Heart left ventricle (tissue), 16 donors: Measurements from ENCODE around the gene COMMD7. TPM values are rescaled to one million over a fixed set of nuclear protein-coding genes. Genes with fewer than 3 reads are reported as not detected.
A peak's percentile ranks its signal among the peaks of the same experiment; 100 is the strongest.

Experiments used
- ATAC-seq, 4 donors: fragments of 200-7000 bp; cut with Tn5 transposase; one replicate each; pipeline ENCODE4 v1.9.1; 2020 to 2022; ENCODE audit warnings: moderate library complexity in 4 of 4, mild to moderate bottlenecking in 3 of 4, moderate number of reproducible peaks in 1 of 4
- DNase-seq, 5 donors: peaks; one replicate each; pipeline ENCODE4 v3.0.0-alpha.2; 2020
- H3K27ac ChIP-seq, 12 donors: fragments of 200-600 bp; sonication (generic) in 4 of 12; one replicate each; pipeline versions ENCODE4 v1.5.0 to v1.8.0; 2016 to 2022; ENCODE audit warnings: mild to moderate bottlenecking in 2 of 12
- H3K27me3 ChIP-seq, 9 donors: fragments of 200-600 bp; sonication (generic) in 2 of 9; one replicate each; pipeline versions ENCODE4 v1.5.1 to v1.8.0; 2016 to 2022; ENCODE audit warnings: mild to moderate bottlenecking in 3 of 9
- H3K36me3 ChIP-seq, 9 donors: fragments of 200-600 bp; sonication (generic) in 2 of 9; one replicate each; pipeline versions ENCODE4 v1.5.0 to v1.8.0; 2018 to 2022; ENCODE audit warnings: mild to moderate bottlenecking in 2 of 9
- H3K4me1 ChIP-seq, 12 donors: fragments of 200-600 bp; sonication (generic) in 4 of 12; one replicate each; pipeline versions ENCODE4 v1.5.0 to v1.8.0; 2016 to 2022; ENCODE audit warnings: mild to moderate bottlenecking in 3 of 12
- H3K4me3 ChIP-seq, 12 donors: fragments of 200-600 bp; sonication (generic) in 4 of 12; one replicate each; pipeline versions ENCODE4 v1.5.0 to v1.8.0; 2017 to 2022; ENCODE audit warnings: mild to moderate bottlenecking in 9 of 12, moderate library complexity in 4 of 12
- H3K9me3 ChIP-seq, 12 donors: fragments of 200-600 bp; sonication (generic) in 4 of 12; one replicate each; pipeline versions ENCODE4 v1.5.0 to v1.8.0; 2016 to 2022; ENCODE audit warnings: mild to moderate bottlenecking in 1 of 12
- CTCF ChIP-seq, 12 donors: fragments of 200-600 bp; sonication (generic) in 4 of 12; IDR thresholded peaks; one replicate each; pipeline versions ENCODE4 v1.5.0 to v1.8.0; 2018 to 2022; ENCODE audit warnings: antibody characterized with exemption in 12 of 12, mild to moderate bottlenecking in 5 of 12
- POLR2A ChIP-seq, 2 donors: fragments of 450-650 bp; IDR thresholded peaks; one replicate each; pipeline ENCODE4 v1.6.1; 2017; ENCODE audit warnings: antibody characterized with exemption in 2 of 2, mild to moderate bottlenecking in 2 of 2, moderate library complexity in 2 of 2
- WGBS, 4 donors: extraction: QIAGEN DNeasy Blood & Tissue Kit in 2 of 4; methylation state at CpG; one replicate each; pipeline versions ENCODE4 v1.1.5 to v1.1.7; 2013 to 2018; 5-methylcytosine and 5-hydroxymethylcytosine counted together
- intact Hi-C, 10 donors: fragments of 100-400 bp; cut with DNase I; formaldehyde crosslinking; loops; one replicate each; pipeline versions ENCODE4 v1.11.1 to v1.14.2; 2022
- polyA plus RNA-seq, 2 donors: library from polyadenylated mRNA; stranded (reverse); fragments of 200-250 nt; gene quantifications; one replicate each; pipeline ENCODE4 v1.2.3, GENCODE V29; 2013
- total RNA-seq, 9 donors: library from RNA; depleted of rRNA in 2 of 9; stranded (reverse); fragments of >200 nt in 2 of 9; fragmentation: NEBNext Ultra II Directional in 3 of 9; extraction: Animal tissue kit (Norgen Biotek cat#: 25700) in 3 of 9; gene quantifications; one replicate each; pipeline versions ENCODE4 v1.1.0 to v1.2.4, GENCODE V29; 2016 to 2023
- donor health status: ischemic (EF 13 %, LVEDD 7.1; RV severe dilation, severe dysfunction).
- donor health status: healthy with polysubstance abuse.
- donor health status: DM: no; HTN: yes; CAD: no.
- donor health status: DM: no; HTN: no; CAD: no.
- donor health status: ischemic (EF 25% LVEDD 6.9; RV normal size, moderate dysfunction).
- donor health status: ischemic (EF 25% LVEDD 5.7; RV mildly dilated, moderate dysfunction).
- donor health status: healthy.
- donor health status: DM: yes; HTN: yes; CAD: no.
- donor health status: ischemic (EF 35%, LVEDD 5.7; RV mildly dilated, moderate dysfunction).
- donor health status: nonischemic (EF 11% LVEDD 7.7; RV severe dilation, severe dysfunction).
- donor health status: DM: yes; HTN: yes; CAD: no.
- donor health status: PGD.
- donor health status: ischemic (EF 29% LVEDD 5.4; RV normal size, mild dysfunction).
- donor health status: nonischemic (EF 23%, LVEDD 6.1; RV moderate dilation, normal function).

COMMD7 gene
- total and polyA plus RNA-seq, 11 donors, result 30.3 to 72.4 (median 43.7) TPM

GRCh38 chr20:32680544-32681174 lies 62.6 kb downstream of the COMMD7 start:
- intact Hi-C loops, result no loop called here
- H3K27ac ChIP-seq, result no peak overlapping the region
- no peak overlapping the region for H3K4me3 ChIP-seq
- no peak for DNase-seq
- ATAC-seq, result no peak
- peaks cover 0 to 16% (median 0%) of the 10 kb centered on the region in 12 donors for H3K4me1 ChIP-seq
- no peaks in the 10 kb centered on the region for H3K36me3 ChIP-seq
- TF ChIP-seq POLR2A (IDR thresholded peaks at IDR 0.05) (no peak), CTCF (IDR thresholded peaks at IDR 0.05) (no peak)
- WGBS, 4 donors, result 87 to 100% (median 90%) methylated on average over 1 of the region's 1 CpG; no CpG with 5 or more reads in 1 of the 4 donors
- H3K9me3 ChIP-seq, result no peaks in the 10 kb centered on the region
- no peaks in the 10 kb centered on the region for H3K27me3 ChIP-seq

GRCh38 chr20:32678948-32679347 lies 64.3 kb downstream of the COMMD7 start:
- WGBS, 4 donors, result 47 to 54% (median 49%) methylated on average over 6 of the region's 6 CpGs
- intact Hi-C loops, result loop anchor here in 3 of 10 donors (2.0 to 5.0 kb wide), 2 partner anchors 83 to 100 kb away; partner anchors contain the start of gene DNMT3B (in 2 of the 3)
- ATAC-seq, result peak; percentile 58 to 77 (median 68)

GRCh38 chr20:32675223-32675975 lies 67.9 kb downstream of the COMMD7 start:
- DNase-seq (no peak), ATAC-seq (no peak)
- intact Hi-C loops, result loop anchor here in 4 of 10 donors (1.0 to 5.0 kb wide), 3 partner anchors 87 to 103 kb away; partner anchors contain the start of gene DNMT3B (in 2 of the 4)

More at GRCh38 chr20:32678948-32679347, 64.3 kb downstream of the COMMD7 start:
- Histone ChIP-seq H3K27me3 (no peaks in the 10 kb centered on the region), H3K4me3 (no peak overlapping the region), H3K36me3 (no peaks in the 10 kb centered on the region), H3K9me3 (no peaks in the 10 kb centered on the region), H3K4me1 (peaks cover 0 to 15% (median 0%) of the 10 kb centered on the region in 12 donors), H3K27ac (no peak overlapping the region)
- peak in 3 of 5 donors; percentile 47 to 65 (median 61) for DNase-seq
- TF ChIP-seq CTCF (IDR thresholded peaks at IDR 0.05) (no peak), POLR2A (IDR thresholded peaks at IDR 0.05) (no peak)

More at GRCh38 chr20:32675223-32675975, 67.9 kb downstream of the COMMD7 start:
- WGBS, 4 donors, result 88 to 89% (median 88%) methylated on average over 13 of the region's 13 CpGs
- Histone ChIP-seq H3K9me3 (no peaks in the 10 kb centered on the region), H3K4me3 (no peak overlapping the region), H3K4me1 (peaks cover 0 to 29% (median 0%) of the 10 kb centered on the region in 12 donors), H3K27me3 (no peaks in the 10 kb centered on the region), H3K27ac (no peak overlapping the region), H3K36me3 (no peaks in the 10 kb centered on the region)
- no peak for TF ChIP-seq CTCF (IDR thresholded peaks at IDR 0.05)
- no peak for TF ChIP-seq POLR2A (IDR thresholded peaks at IDR 0.05)
